GM18505 (cell line): ENCODE measurements around the gene CMIP.

ENCODE experiments used
- ATAC-seq: cut with Tn5 transposase; IDR thresholded peaks from one replicate; pipeline ENCODE4 v1.9.1; 2021; ENCODE audit not compliant: unreplicated experiment
- POLR2A ChIP-seq: IDR thresholded peaks from 4 replicates; pipeline ENCODE4 v1.6.1; 2011; ENCODE audit warnings: borderline replicate concordance; ENCODE audit not compliant: insufficient read depth, insufficient read length; ENCODE audit errors: extremely low read depth

The CMIP gene

DNA sequence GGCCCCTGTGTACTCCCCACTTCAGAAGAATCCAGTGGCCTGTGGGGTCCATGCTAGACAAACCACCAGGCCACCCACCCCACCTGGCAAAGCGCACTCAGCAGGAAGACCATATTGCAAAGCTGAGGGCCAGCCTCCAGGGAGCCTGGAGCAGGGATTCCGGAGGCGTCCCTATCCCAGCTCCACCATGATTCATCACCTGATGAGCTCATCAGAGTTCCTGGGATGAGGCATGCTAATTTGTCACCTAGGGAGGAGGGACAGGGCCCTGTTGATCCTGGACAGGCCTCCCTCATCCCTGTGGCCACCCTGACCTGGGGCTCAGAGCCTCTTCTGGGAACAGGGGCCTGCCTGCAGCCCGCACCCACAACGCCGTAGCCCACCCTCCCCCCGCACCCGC lies 202.9 kb downstream of the CMIP start:
- no peak for TF ChIP-seq POLR2A
- ATAC-seq: no peak

DNA sequence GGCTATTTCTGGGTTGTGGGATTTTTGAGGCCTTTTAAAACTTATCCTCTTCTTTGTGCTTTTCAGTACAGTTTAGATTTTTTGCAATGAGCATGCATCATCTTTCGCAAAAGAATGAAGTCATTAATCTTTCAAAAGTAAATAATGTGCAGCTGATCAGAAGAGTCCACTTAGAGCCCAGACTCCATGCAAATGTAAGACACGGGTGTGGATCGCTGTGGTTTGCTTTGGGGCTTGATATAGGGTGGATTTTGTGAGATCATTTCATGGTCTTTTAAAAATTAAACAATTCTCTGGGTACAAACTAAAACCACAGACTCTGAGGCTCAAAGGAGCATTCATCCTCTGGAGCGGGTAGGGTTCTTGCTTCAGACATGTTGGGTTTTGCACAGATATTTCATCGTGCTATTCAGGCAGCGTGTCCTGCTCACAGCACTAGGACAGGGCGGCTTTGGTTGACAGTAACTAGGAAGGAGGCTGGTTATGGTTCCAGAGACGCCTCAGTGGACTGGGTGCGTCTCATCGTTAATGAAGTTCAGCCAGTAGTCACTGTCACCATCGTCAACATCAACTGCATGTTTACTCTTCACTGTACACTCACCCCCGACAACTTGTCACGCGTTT lies 205.1 kb downstream of the CMIP start:
- no peak for TF ChIP-seq POLR2A
- no peak for ATAC-seq

DNA sequence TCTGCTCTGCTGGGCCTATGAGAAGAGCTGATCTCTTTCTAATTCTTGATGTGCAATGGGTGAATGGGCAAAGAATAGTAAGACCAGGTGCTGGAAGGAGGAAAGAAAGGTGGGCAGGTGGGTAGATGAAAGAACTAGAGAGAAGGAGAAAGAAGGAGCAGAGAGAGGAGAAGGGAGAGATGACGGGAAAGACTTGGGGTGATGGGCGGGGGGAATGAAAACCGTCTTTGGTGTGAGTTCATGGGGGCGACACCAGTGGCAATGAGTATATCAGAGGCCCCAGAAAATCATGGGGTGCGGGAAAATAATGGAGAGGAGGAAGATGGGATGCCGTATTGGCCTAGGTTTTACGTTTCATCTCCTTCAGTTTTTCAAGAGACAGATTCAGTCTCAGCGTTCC lies 205.7 kb downstream of the CMIP start:
- ATAC-seq: no peak
- no peak for TF ChIP-seq POLR2A

DNA sequence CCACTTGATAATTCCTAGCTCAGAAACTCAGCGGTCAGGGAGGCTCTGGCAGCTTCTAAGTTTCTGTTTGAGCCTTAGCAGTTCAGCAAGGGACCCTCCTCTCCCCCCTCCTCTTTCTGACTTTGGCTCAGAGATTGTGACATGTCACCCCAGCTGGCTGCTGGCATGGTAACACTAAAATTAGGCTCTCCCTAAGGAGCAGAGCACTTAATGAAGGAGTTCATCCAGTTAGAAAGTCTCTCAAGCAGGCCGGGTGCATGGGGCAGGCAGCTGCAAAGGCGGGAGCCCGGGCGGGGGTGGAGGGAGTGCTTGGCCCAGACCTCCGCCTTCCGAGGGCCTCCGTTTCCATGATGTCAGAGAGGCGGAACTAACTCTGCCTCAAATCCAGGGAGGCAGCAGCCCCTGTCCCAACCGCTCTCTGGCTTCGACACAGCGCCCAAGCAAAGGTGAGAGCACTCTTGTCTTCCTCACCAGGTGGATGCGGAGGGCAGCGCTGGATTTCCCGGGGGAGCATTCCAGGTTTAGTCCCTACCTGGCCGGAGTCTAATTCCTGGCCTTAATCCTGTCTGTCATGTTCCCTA lies 206.5 kb downstream of the CMIP start:
- no peak for ATAC-seq
- no peak for TF ChIP-seq POLR2A

DNA sequence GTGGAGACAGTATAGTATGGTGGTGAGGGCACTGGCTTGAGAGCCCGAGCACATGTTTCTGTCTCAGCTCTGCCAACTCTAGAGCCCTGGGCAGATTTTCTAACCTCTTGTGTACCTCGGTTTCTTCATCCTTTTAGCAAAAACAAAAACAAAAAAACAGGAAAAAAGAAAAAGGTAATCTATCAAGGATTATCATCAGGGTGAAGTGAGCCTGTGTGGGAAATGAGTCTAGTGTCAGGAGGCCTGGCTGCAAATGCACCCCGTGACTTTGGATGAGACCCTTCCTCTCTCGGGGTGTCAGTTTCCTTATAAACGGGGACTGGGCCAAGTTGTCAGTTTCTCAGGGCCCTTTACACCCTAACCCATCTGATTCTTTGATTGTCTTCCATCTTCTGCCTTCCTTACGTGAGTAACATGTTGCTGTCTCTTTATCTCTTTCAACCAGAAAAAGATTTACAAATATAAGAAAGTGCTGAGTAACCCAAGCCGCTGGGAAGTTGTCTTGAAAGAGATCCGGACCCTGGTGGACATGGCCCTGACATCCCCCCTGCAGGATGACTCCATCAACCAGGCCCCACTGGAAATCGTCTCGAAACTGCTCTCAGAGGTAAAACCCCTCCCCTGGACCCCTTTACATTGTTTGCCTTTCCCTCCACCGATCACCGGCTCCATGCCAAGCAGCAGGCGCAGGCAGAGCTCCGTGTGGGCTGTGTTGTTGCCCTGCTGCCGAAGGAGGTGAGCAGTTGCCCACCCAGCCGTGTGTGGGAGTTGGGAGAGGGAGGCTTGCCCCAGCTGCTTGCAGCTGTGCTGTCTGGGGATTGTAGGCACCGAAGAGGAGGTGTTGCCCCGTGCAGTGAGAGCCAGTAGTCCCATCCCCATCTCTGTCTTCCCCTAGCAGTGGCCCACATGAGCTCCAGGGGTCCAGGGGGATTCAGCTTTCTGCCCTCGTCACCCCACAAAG lies 207.4 kb downstream of the CMIP start:
- no peak for ATAC-seq
- no peak for TF ChIP-seq POLR2A

DNA sequence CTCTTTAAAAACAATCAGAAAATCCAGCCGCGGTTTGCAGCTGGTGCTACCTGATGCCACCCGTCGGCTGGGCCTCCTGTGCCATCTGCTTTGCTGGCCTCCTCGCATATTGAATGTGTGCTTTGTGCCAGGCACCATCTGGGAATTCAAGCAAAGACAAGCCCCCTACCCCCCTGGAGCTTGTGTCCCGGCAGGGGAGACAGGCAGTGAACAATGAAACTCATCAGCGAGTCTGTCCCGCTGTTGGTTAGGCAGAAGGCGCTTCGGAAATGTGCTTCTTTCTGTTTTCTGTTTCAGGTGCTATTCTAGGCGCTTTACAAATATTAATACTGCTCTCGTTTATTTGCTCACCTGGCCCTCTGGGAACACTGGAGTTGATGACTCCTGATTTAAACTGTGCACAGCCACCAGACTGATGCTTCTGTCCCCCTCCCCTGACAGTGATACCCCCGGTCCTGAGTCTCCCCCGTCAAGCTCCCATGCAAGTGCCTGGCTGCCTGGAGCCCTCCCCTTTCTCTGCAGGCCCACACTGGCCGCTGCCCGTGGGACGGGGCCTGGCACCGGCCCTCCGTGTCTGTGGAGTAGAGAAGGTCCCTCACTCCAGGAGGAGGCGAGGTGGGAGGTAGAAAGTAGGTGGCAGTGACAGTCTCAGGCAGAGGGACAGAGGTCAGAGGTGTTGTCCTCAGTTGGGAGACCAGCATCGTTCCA lies 208.3 kb downstream of the CMIP start:
- TF ChIP-seq POLR2A: peak; percentile 65
- ATAC-seq: no peak

DNA sequence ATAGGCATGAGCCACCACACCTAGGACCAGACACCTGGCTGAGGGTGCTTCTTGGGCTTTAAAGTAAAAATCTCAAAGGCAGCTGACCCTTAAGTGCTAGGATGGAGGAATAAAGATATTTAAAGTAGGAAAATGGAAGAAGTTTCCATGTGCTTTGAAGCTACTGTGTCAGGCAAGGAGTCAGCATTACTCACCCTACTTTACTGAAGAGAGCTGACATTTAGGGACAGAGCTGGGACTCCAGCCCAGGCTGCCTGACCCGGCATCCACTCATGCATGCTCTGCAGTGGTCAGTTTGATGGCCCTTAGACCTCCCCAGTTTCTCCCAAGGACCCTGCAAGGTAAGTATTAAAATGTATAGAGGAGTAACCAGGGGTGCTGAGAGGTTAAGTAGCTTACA lies 209.7 kb downstream of the CMIP start:
- TF ChIP-seq POLR2A: no peak

DNA sequence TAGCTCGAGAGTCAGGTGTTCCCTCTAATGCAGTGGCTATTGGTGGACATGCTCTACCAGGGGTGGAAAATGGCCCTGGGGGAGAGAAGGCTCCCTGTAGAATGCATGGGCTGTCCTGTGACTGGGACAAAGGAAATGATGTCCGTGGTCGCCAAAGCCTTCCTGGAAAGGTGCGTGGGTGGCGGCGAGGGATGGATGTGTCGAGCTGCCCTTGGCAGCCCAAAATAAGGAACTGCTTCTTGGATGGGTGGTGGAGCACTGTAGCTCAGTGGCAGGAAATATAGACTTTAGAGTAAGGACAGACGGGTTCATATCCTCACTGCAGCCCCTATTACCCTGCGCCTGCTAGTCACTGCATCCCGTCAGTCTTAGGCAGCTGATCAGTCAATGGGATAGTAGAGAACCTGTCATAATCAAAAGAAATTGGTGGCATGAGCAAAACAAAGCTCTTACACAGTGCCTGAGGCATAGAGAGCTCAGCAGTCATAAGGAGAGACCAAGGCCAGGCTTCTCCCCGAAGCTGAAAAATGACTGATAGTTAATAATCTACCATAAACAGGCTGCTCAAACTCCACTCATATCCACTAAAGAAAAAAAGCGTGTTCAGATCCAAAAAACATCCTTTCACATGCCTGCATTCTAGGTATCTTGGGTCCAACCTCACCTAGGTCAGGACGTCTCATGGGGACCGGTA lies 211.0 kb downstream of the CMIP start:
- no peak for ATAC-seq
- no peak for TF ChIP-seq POLR2A

More for the DNA sequence above, 209.7 kb downstream of the CMIP start:
- ATAC-seq: no peak

DNA sequence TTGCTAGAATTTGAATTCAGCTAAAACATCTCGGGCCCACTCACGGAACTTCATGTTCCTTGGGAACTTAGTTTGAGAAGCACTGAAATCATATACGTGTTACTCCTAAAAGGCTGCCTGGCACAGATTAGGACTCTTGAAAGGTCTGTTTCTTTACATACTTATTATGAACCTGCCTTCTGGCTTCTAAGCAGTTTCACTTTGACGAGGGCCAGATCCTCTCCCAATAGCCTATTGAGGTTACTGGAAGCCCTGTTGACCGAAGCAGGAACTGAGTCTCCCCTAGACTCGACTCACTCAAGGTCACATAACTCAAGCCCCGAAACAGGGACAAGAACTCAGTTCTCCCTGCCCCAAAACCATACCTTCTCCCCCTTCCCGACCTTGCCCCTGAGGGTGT lies 212.6 kb downstream of the CMIP start:
- no peak for ATAC-seq
- no peak for TF ChIP-seq POLR2A

DNA sequence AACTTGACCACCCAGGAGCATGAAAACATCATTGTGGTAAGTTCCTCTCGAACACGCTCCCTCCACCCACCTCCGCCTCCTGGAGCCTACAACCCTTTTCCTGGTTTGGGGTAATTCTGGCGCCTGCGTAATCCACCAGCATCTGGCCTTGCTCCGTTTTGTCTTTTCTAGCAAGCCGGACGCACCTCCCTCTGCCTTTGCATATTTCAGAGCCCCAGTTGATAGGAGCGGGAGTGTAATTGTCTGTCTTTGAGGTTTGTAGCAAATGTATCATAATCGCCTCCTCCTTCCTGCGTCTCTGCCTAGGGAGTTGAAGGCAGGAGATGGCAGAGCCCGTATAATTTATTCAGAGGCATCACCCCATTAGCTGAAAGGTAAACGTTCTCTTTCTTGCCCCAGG lies 213.2 kb downstream of the CMIP start:
- TF ChIP-seq POLR2A: no peak
- ATAC-seq: no peak

DNA sequence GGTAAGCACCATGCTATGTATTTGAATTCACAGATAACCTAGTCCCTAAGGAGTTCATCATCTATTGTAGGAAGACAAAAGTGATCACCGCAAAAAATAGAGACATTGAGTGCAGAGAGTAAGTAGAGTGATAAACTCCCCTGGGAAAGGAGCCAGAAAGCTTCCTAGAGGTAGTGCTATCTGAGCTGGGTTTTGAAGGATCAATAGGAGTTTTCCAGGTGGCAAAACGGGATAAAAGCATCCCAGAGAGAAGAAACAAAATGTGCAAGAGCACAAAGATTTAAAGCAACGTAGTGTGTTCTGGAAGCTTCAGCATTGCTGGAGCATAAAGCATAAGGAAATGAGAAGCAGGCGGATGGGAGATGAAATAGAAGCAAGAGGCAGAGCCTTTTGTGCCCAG lies 213.8 kb downstream of the CMIP start:
- ATAC-seq: no peak
- TF ChIP-seq POLR2A: no peak

DNA sequence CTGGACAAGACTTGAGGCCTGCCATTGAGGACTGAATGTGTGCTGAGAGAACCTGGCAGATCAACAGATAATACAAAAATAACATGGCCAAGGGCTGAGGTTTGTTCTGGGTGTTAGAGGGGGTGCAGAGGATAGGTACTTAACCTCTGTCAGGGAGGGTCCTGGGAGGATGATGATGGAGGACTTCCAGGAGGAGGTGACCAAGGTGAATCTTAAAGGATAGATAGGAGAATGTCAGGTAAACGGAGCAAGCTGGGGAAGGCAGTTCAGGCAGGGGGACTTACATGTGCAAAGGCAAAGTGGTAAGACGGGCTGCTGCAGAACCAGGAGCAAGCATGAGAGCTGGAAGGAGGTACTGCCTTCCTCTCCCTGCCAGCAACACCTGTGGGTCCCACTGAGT lies 214.6 kb downstream of the CMIP start:
- TF ChIP-seq POLR2A: no peak
- ATAC-seq: no peak

DNA sequence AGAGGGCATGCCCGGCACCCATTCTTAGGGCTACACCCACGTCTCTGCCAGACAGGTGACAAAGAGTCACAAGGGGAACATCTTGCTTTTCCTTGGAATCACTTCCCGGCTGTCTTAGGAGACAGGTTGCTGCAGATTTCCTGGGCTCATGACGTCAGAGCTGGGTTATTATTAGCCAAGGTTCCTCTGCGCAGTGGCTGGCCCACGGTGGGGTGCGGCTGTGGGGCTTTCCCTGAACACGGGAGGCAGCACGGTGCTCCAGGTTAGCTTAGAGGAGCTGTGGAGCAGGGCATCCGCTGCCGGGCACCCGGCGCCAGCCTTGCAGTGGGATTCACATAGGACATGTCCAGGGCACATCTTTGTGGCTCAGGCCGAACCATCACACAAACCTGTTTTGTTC lies 216.5 kb downstream of the CMIP start:
- no peak for ATAC-seq
- no peak for TF ChIP-seq POLR2A

DNA sequence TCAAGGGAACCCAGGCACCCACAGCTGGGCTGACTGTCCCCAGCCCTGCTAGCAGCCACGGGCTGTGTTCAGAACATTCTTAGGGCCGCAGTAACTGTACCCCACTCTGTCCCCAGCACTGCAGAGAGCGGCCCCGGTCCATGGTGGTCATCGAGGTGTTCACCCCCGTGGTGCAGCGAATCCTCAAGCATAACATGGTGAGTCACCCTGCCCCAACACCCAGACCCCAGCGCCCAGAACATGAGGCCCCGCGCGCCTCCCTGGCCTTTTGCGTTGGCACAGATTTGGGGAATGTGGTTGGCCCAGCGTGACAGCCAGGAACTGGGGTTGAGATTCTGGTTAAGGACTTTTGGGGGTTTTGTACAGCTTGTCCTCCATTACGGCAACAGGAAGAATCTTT lies 219.5 kb downstream of the CMIP start:
- ATAC-seq: no peak
- TF ChIP-seq POLR2A: no peak

DNA sequence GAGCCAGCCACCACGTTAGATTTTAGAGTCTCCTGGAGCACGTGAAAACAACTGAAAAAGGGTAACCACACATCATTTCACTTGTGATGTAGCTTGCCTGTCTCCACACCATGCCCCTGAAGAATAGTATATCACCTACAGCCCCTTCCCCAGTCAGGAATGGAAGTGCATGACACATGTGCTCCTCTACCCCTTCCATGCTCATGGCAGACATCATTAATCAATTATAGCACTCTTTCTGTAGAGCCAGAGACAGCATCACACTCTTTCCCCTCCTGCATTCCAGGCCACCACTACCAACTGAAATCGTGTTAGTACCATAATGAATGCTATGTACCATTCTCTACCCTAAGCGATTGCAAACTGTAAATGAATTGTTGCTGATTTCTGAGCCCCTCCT lies 221.0 kb downstream of the CMIP start:
- TF ChIP-seq POLR2A: no peak
- no peak for ATAC-seq
